ENCODE data around the gene STAC3. TPM values are rescaled to one million over a fixed set of nuclear protein-coding genes. Genes with fewer than 3 reads are reported as not detected.

The STAC3 gene
- total and polyA plus RNA-seq, 2 of the 13 experiments (the other 11 are each of a cell fraction or from before 2014, with no cell fraction given): 0.18 to 0.22 TPM

GRCh38 chr12:57216921-57217879 lies 33.8 kb downstream of the STAC3 start:
- no peak; the same call in 2 of the 3 replicates for ATAC-seq
- peaks cover 2 to 4% of the 10 kb centered on the region in 2 experiments; a peak in 2 of 5 replicates for H3K36me3 ChIP-seq (replicated peaks in 1 of 2; ENCODE audit: control insufficient read depth in 1 of 2, insufficient read depth in 2 of 2, low read length in 2 of 2)
- DNase-seq (ENCODE audit: low spot score): no peak
- 11% methylated on average over 20 of the region's 63 CpGs for WGBS (ENCODE audit: low lambda C conversion rate)
- peak overlapping the region; percentile 66 for H3K4me2 ChIP-seq (ENCODE audit: low read depth, low read length)
- CTCF ChIA-PET (ENCODE audit: low intra/inter-chr PET ratio, low total read pairs): interaction anchor here (3.2 to 9.8 kb wide), 2 partner anchors 8 to 23 kb away, joined by 8 to 308 read pairs; a partner anchor contains a TSS
- no peak overlapping the region for H2AFZ ChIP-seq (ENCODE audit: low read length)
- no peaks in the 10 kb centered on the region for H3K79me2 ChIP-seq (ENCODE audit: insufficient read depth, low read length)
- POLR2A ChIA-PET: interaction anchor here (1.6 kb wide), 1 partner anchor 13 kb away, joined by 10 read pairs; the partner anchor contains the start of gene SHMT2
- H3K9ac ChIP-seq (ENCODE audit: insufficient read depth, low read depth, low read length): no peak overlapping the region
- no peak for FAIRE-seq
- BruUV-seq (replicated peaks): no TSS peak
- peaks cover 9% of the 10 kb centered on the region; the same call in 1 of the 2 replicates for H4K20me1 ChIP-seq (ENCODE audit: insufficient read depth, low read length)
- no peak overlapping the region for H3K27ac ChIP-seq (ENCODE audit: extremely low read length, insufficient read depth, low read length)
- H3K4me1 ChIP-seq (ENCODE audit: insufficient read depth, low read length): peaks cover 41% of the 10 kb centered on the region
- H3K27me3 ChIP-seq (ENCODE audit: control insufficient read depth in 1 of 2, insufficient read depth in 2 of 2, low read length in 2 of 2): peaks cover 19 to 70% of the 10 kb centered on the region in 2 experiments
- no peaks in the 10 kb centered on the region for H3K9me3 ChIP-seq (ENCODE audit: low read length)
- intact Hi-C loops (cut with micrococcal nuclease; ENCODE audit: unreplicated experiment) (no loop called here), in situ Hi-C loops (cut with HindIII; ENCODE audit: extremely low pct_ligation_motif_present, low pct_unique_long_range_greater_than_20kb) (no loop called here)
- H3K4me3 ChIP-seq (replicated peaks in 1 of 3; ENCODE audit: insufficient read depth in 1 of 3, low read depth in 2 of 3, low read length in 3 of 3): peak overlapping the region in 2 of 3 experiments; percentile 46 to 61; a peak in 4 of 6 replicates
- no peak for TF ChIP-seq HOXA7 (CRISPR knock-in tag; IDR thresholded peaks at IDR 0.05)
- TF ChIP-seq ZNF563 (CRISPR knock-in tag; IDR thresholded peaks at IDR 0.05): 0 out of 2 replicates have a peak, but pooled peaks have one; percentile 4
- no peak for TF ChIP-seq ZNF451 (CRISPR knock-in tag; IDR thresholded peaks at IDR 0.05)
- no peak; the same call in 1 of the 2 replicates for TF ChIP-seq ZNF788 (CRISPR knock-in tag; IDR thresholded peaks at IDR 0.05; ENCODE audit: borderline replicate concordance)
- TF ChIP-seq EEA1 (CRISPR knock-in tag; IDR thresholded peaks at IDR 0.05; ENCODE audit: borderline replicate concordance): no peak
- TF ChIP-seq, protein P1, sequence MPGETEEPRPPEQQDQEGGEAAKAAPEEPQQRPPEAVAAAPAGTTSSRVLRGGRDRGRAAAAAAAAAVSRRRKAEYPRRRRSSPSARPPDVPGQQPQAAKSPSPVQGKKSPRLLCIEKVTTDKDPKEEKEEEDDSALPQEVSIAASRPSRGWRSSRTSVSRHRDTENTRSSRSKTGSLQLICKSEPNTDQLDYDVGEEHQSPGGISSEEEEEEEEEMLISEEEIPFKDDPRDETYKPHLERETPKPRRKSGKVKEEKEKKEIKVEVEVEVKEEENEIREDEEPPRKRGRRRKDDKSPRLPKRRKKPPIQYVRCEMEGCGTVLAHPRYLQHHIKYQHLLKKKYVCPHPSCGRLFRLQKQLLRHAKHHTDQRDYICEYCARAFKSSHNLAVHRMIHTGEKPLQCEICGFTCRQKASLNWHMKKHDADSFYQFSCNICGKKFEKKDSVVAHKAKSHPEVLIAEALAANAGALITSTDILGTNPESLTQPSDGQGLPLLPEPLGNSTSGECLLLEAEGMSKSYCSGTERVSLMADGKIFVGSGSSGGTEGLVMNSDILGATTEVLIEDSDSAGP (CRISPR knock-in tag; IDR thresholded peaks at IDR 0.05; ENCODE audit: borderline replicate concordance): peak; percentile 15; the same call in 1 of the 2 replicates
- TF ChIP-seq MAZ (IDR thresholded peaks at IDR 0.05; ENCODE audit: borderline replicate concordance, low read depth, low read length): no peak
- 0 out of 2 replicates have a peak, but pooled peaks have one; percentile 9 for TF ChIP-seq MAZ (CRISPR knock-in tag; IDR thresholded peaks at IDR 0.05; ENCODE audit: low read depth)
- 0 out of 2 replicates have a peak, but pooled peaks have one; percentile 66 for TF ChIP-seq ZNF83 (CRISPR knock-in tag; IDR thresholded peaks at IDR 0.05; ENCODE audit: borderline replicate concordance)
- peak; percentile 41 for TF ChIP-seq ZNF407 (CRISPR knock-in tag; IDR thresholded peaks at IDR 0.05; ENCODE audit: not compliant biosample characterization)
- 0 out of 2 replicates have a peak, but pooled peaks have one; percentile 11 for TF ChIP-seq KDM2A (CRISPR knock-in tag; IDR thresholded peaks at IDR 0.05; ENCODE audit: borderline replicate concordance, low read depth)
- TF ChIP-seq EZH2 (conservative IDR thresholded peaks at IDR 0.05; ENCODE audit: low read depth, low read length): peak; percentile 11
